ENCODE results near the gene STARD3. TPM values are rescaled to one million over a fixed set of nuclear protein-coding genes. Genes with fewer than 3 reads are reported as not detected.

Gene STARD3
- total RNA-seq, 1 donor from 2014 or later, result 18.4 TPM

GRCh38 chr17:39640591-39641031 lies 3.7 kb downstream of the STARD3 start:
- no peak for TF ChIP-seq CTCF (IDR thresholded peaks at IDR 0.05; ENCODE audit: insufficient read depth, low read length, severe bottlenecking)
- FAIRE-seq (peak; percentile 55), DNase-seq (ENCODE audit: low read depth) (no peak)
- no peaks in the 10 kb centered on the region for H3K36me3 ChIP-seq (ENCODE audit: control insufficient read depth, insufficient read depth, low read length)
- no peaks in the 10 kb centered on the region for H3K27me3 ChIP-seq (ENCODE audit: control insufficient read depth, insufficient read depth, low read length)
- no peak overlapping the region for H3K4me3 ChIP-seq (ENCODE audit: low read depth, low read length)

GRCh38 chr17:39641097-39641496 lies 4.2 kb downstream of the STARD3 start:
- no peak for DNase-seq (ENCODE audit: low read depth)
- no peak for FAIRE-seq
- Histone ChIP-seq H3K27me3 (ENCODE audit: control insufficient read depth, insufficient read depth, low read length) (no peaks in the 10 kb centered on the region), H3K36me3 (ENCODE audit: control insufficient read depth, insufficient read depth, low read length) (no peaks in the 10 kb centered on the region), H3K4me3 (ENCODE audit: low read depth, low read length) (no peak overlapping the region)
- no peak for TF ChIP-seq CTCF (IDR thresholded peaks at IDR 0.05; ENCODE audit: insufficient read depth, low read length, severe bottlenecking)

- no peak for FAIRE-seq
- Histone ChIP-seq H3K36me3 (ENCODE audit: control insufficient read depth, insufficient read depth, low read length) (no peaks in the 10 kb centered on the region), H3K27me3 (ENCODE audit: control insufficient read depth, insufficient read depth, low read length) (no peaks in the 10 kb centered on the region), H3K4me3 (ENCODE audit: low read depth, low read length) (no peak overlapping the region)
- DNase-seq (ENCODE audit: low read depth), result no peak
- no peak for TF ChIP-seq CTCF (IDR thresholded peaks at IDR 0.05; ENCODE audit: insufficient read depth, low read length, severe bottlenecking)
Observed at GRCh38 chr17:39641883-39642282, 4.9 kb downstream of the STARD3 start.

- H3K36me3 ChIP-seq (ENCODE audit: control insufficient read depth, insufficient read depth, low read length), result no peaks in the 10 kb centered on the region
- FAIRE-seq, result peak; percentile 13
- TF ChIP-seq CTCF (IDR thresholded peaks at IDR 0.05; ENCODE audit: insufficient read depth, low read length, severe bottlenecking), result no peak
- H3K27me3 ChIP-seq (ENCODE audit: control insufficient read depth, insufficient read depth, low read length), result no peaks in the 10 kb centered on the region
- no peak overlapping the region for H3K4me3 ChIP-seq (ENCODE audit: low read depth, low read length)
- DNase-seq (ENCODE audit: low read depth), result no peak
Observed at GRCh38 chr17:39642291-39643074, 5.5 kb downstream of the STARD3 start.

- FAIRE-seq, result no peak
Observed at GRCh38 chr17:39643271-39643670, 6.3 kb downstream of the STARD3 start.

More at GRCh38 chr17:39643271-39643670, 6.3 kb downstream of the STARD3 start:
- Histone ChIP-seq H3K4me3 (ENCODE audit: low read depth, low read length) (no peak overlapping the region), H3K36me3 (ENCODE audit: control insufficient read depth, insufficient read depth, low read length) (no peaks in the 10 kb centered on the region), H3K27me3 (ENCODE audit: control insufficient read depth, insufficient read depth, low read length) (no peaks in the 10 kb centered on the region)
- TF ChIP-seq CTCF (IDR thresholded peaks at IDR 0.05; ENCODE audit: insufficient read depth, low read length, severe bottlenecking), result no peak
- no peak for DNase-seq (ENCODE audit: low read depth)
